Prostate gland (tissue), 2 donors: ENCODE data around the gene CPSF4L.

Experiments used
- POLR2AphosphoS5 ChIP-seq: sonication (generic); formaldehyde crosslinking; IDR thresholded peaks from one replicate; pipeline ENCODE4 v1.6.1; 2017; ENCODE audit warnings: antibody characterized with exemption
- TF ChIP-seq, protein P1 (sequence below), 4 experiments: fragments of 200-600 bp in 2 of 4; fragments of 450-650 bp in 2 of 4; sonication (generic) in 2 of 4; IDR thresholded peaks; 1 replicate in 3 of 4; 2 replicates in 1 of 4; pipeline ENCODE4 v1.5.1; 2016 to 2019; ENCODE audit warnings: antibody characterized with exemption in 4 of 4, mild to moderate bottlenecking in 2 of 4, moderate library complexity in 2 of 4

DNA sequence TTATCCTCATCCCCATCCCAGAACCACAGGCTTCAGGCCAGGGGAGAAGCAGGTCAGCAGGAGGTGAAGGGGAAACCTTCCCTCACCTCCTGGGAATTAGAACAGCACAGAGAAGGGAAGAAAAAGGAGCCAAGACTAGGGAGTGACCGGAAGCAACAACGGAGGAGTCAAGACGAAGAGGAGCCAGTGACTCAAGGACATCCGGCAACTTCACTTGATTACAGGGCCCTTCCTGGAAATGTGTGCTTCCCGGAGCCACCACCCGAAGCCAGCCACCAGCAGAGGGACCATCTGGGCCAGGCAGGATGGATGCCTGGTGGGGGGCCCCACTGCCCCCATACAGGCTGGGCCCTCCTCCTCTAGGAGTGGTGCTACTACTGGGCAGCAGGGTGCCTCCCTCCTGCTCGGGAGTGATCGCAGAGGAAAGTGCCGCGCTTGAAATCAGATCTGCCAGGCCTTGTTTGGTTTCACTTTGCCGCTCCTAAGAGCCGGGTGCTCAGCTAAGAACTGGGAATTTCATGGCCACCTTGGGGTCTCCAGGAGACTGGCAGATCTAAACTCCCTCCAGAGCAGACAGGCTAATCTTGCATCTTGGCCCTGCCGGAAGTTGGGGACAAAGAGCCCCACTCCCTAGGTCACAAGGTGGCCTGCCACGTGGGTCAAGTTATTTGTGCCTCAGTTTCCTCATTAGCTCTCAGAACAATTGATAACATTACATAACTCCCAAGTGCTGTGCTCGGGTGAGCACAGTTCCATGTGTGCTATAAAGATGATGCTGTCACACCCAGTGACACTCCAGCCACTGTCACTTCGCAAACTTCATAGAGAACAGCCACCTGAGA lies 43.5 kb upstream of the CPSF4L start:
- TF ChIP-seq, protein P1, sequence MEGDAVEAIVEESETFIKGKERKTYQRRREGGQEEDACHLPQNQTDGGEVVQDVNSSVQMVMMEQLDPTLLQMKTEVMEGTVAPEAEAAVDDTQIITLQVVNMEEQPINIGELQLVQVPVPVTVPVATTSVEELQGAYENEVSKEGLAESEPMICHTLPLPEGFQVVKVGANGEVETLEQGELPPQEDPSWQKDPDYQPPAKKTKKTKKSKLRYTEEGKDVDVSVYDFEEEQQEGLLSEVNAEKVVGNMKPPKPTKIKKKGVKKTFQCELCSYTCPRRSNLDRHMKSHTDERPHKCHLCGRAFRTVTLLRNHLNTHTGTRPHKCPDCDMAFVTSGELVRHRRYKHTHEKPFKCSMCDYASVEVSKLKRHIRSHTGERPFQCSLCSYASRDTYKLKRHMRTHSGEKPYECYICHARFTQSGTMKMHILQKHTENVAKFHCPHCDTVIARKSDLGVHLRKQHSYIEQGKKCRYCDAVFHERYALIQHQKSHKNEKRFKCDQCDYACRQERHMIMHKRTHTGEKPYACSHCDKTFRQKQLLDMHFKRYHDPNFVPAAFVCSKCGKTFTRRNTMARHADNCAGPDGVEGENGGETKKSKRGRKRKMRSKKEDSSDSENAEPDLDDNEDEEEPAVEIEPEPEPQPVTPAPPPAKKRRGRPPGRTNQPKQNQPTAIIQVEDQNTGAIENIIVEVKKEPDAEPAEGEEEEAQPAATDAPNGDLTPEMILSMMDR (IDR thresholded peaks at IDR 0.05): peak in 2 of 4 experiments; percentile 34 to 43
- TF ChIP-seq POLR2AphosphoS5: peak; percentile 57
